HepG2 (cell line): ENCODE results near the gene HUNK. TPM values are rescaled to one million over a fixed set of nuclear protein-coding genes. Genes with fewer than 3 reads are reported as not detected.
A peak's percentile ranks its signal among the peaks of the same experiment; 100 is the strongest.

Source experiments
- ATAC-seq: fragments of 200-7000 bp; cut with Tn5 transposase; 3 replicates; pipeline ENCODE4 v1.9.1; 2020; ENCODE audit warnings: mild to moderate bottlenecking, moderate library complexity
- BruUV-seq: library from RNA; stranded (reverse); fragments of 400-500 nt; replicated peaks from 2 replicates; lab custom pipeline; 2021; lab: Mats Ljungman, UMichigan
- CTCF ChIA-PET: fragments of 300-600 bp; formaldehyde crosslinking; extraction: SDS; loops from one replicate; lab custom pipeline; 2021; ENCODE audit warnings: low total read pairs, inconsistent platforms, low intra/inter-chr PET ratio; lab: Yijun Ruan, JAX
- POLR2A ChIA-PET: fragments of 350-600 bp; sonication (Branson Sonifier 250); formaldehyde crosslinking; loops from one replicate; lab custom pipeline; 2020; ENCODE audit warnings: antibody characterized with exemption, inconsistent platforms; lab: Yijun Ruan, JAX
- DNase-seq: peaks from one replicate; pipeline ENCODE4 v3.0.0-alpha.2; 2015; ENCODE audit warnings: low spot score
- FAIRE-seq: peaks from 3 replicates; lab custom pipeline; 2011; peaks lifted over from hg19 to GRCh38; lab: Jason Lieb, UNC
- H2AFZ ChIP-seq: one replicate; pipeline ENCODE4 v1.6.1; 2011; ENCODE audit warnings: low read length, inconsistent platforms
- H3K27ac ChIP-seq: fragments of 300-600 bp; 3 replicates; pipeline ENCODE4 v1.8.0; 2011; ENCODE audit warnings: mixed run types, mild to moderate bottlenecking, mixed read lengths, low read length, inconsistent platforms; ENCODE audit not compliant: insufficient read depth; ENCODE audit errors: extremely low read length
- H3K27me3 ChIP-seq, 2 experiments: fragments of 200-600 bp in 1 of 2; 2 replicates in 1 of 2; 3 replicates in 1 of 2; pipeline versions ENCODE4 v1.6.0 to v1.8.0; 2011; ENCODE audit warnings: low read length in 2 of 2, mild to moderate bottlenecking in 2 of 2, moderate library complexity in 2 of 2, inconsistent platforms in 1 of 2; ENCODE audit not compliant: insufficient read depth in 2 of 2, control insufficient read depth in 1 of 2
- H3K36me3 ChIP-seq, 2 experiments: fragments of 200-600 bp in 1 of 2; replicated peaks in 1 of 2; 2 replicates in 1 of 2; 3 replicates in 1 of 2; pipeline versions ENCODE4 v1.5.1 to v1.8.0; 2011; ENCODE audit warnings: low read length in 2 of 2, inconsistent platforms in 1 of 2; ENCODE audit not compliant: insufficient read depth in 2 of 2, control insufficient read depth in 1 of 2
- H3K4me1 ChIP-seq: 2 replicates; pipeline ENCODE4 v1.5.1; 2012; ENCODE audit warnings: low read length, inconsistent platforms; ENCODE audit not compliant: insufficient read depth
- H3K4me2 ChIP-seq: 2 replicates; pipeline ENCODE4 v1.6.0; 2011; ENCODE audit warnings: low read depth, low read length, inconsistent platforms
- H3K4me3 ChIP-seq, 3 experiments: fragments of 200-600 bp in 1 of 3; sonication (generic), shearing (Covaris generic) in 1 of 3; replicated peaks in 1 of 3; 2 replicates each; pipeline ENCODE4 v1.5.1; 2011 to 2016; ENCODE audit warnings: low read length in 3 of 3, inconsistent platforms in 2 of 3, low read depth in 2 of 3, mild to moderate bottlenecking in 2 of 3, control low read depth in 1 of 3, mixed read lengths in 1 of 3; ENCODE audit not compliant: insufficient read depth in 1 of 3
- H3K79me2 ChIP-seq: one replicate; pipeline ENCODE4 v1.6.1; 2011; ENCODE audit warnings: low read length, inconsistent platforms; ENCODE audit not compliant: insufficient read depth
- H3K9ac ChIP-seq: 2 replicates; pipeline ENCODE4 v1.6.0; 2011; ENCODE audit warnings: mild to moderate bottlenecking, low read depth, low read length, inconsistent platforms; ENCODE audit not compliant: insufficient read depth
- H3K9me3 ChIP-seq: 2 replicates; pipeline ENCODE4 v1.5.1; 2012; ENCODE audit warnings: mild to moderate bottlenecking, low read length
- H4K20me1 ChIP-seq: 2 replicates; pipeline ENCODE4 v1.6.0; 2011; ENCODE audit warnings: inconsistent platforms, mild to moderate bottlenecking, low read length, moderate library complexity; ENCODE audit not compliant: insufficient read depth
- GATAD2A ChIP-seq: IDR thresholded peaks from 2 replicates; pipeline ENCODE4 v1.6.1; 2016
- HNRNPUL1 ChIP-seq: fragments of 200-400 bp; formaldehyde crosslinking; IDR thresholded peaks from 2 replicates; pipeline ENCODE4 v1.6.1; 2017; ENCODE audit warnings: low read depth, mild to moderate bottlenecking, low read length, moderate library complexity
- IRX3 ChIP-seq: sonication (generic); formaldehyde crosslinking; IDR thresholded peaks from 2 replicates; pipeline ENCODE4 v1.8.1; 2023; ENCODE audit warnings: mild to moderate bottlenecking, low read depth, missing genetic modification reagents, borderline replicate concordance
- ISX ChIP-seq: sonication (generic); formaldehyde crosslinking; conservative IDR thresholded peaks from 2 replicates; pipeline ENCODE4 v1.5.0; 2020; ENCODE audit warnings: missing genetic modification reagents
- MAFF ChIP-seq: IDR thresholded peaks from 2 replicates; pipeline ENCODE4 v1.6.1; 2011; ENCODE audit warnings: low read depth, low read length, improper control_type of control experiment
- MAFK ChIP-seq, 2 experiments: IDR thresholded peaks in 1 of 2; conservative IDR thresholded peaks in 1 of 2; 2 replicates each; pipeline ENCODE4 v1.6.1; 2011; ENCODE audit warnings: improper control_type of control experiment in 2 of 2, low read length in 2 of 2
- MEIS2 ChIP-seq: sonication (generic); formaldehyde crosslinking; IDR thresholded peaks from 2 replicates; pipeline ENCODE4 v1.9.0; 2021; ENCODE audit warnings: mild to moderate bottlenecking, missing genetic modification reagents
- ZNF225 ChIP-seq: sonication (generic); formaldehyde crosslinking; IDR thresholded peaks from 2 replicates; pipeline ENCODE4 v1.4.0; 2020; ENCODE audit warnings: mild to moderate bottlenecking, missing genetic modification reagents
- ZNF547 ChIP-seq: sonication (generic); formaldehyde crosslinking; IDR thresholded peaks from 2 replicates; pipeline ENCODE4 v1.5.1; 2020; ENCODE audit warnings: mild to moderate bottlenecking, missing genetic modification reagents
- ZNF773 ChIP-seq: sonication (generic); formaldehyde crosslinking; IDR thresholded peaks from 2 replicates; pipeline ENCODE4 v1.4.0; 2020; ENCODE audit warnings: missing genetic modification reagents, borderline replicate concordance
- WGBS: methylation state at CpG from one replicate; pipeline ENCODE4 v1.1.6; 2017; ENCODE audit warnings: low lambda C conversion rate; 5-methylcytosine and 5-hydroxymethylcytosine counted together
- in situ Hi-C: cut with HindIII; loops from 2 replicates; pipeline ENCODE4 v1.10.0; 2017; ENCODE audit warnings: low pct_unique_long_range_greater_than_20kb; ENCODE audit not compliant: extremely low pct_ligation_motif_present
- intact Hi-C: fragments of 100-400 bp; cut with micrococcal nuclease; formaldehyde crosslinking; loops from one replicate; pipeline ENCODE4 v1.10.0; 2022; ENCODE audit not compliant: unreplicated experiment
- polyA plus RNA-seq, 8 experiments: library from polyadenylated mRNA; depleted of rRNA in 3 of 8; stranded (reverse) in 7 of 8; unstranded in 1 of 8; fragments of >200 nt; fragmentation: Illumina TruSeq in 4 of 8; extraction: Trizol in 4 of 8; gene quantifications; 2 replicates each; pipeline versions ENCODE4 v1.2.1 to v1.2.3, GENCODE V29; 2011 to 2016; ENCODE audit warnings: low read depth in 4 of 8, missing spikeins in 1 of 8, mixed read lengths in 1 of 8; ENCODE audit not compliant: insufficient read depth in 1 of 8
- total RNA-seq, 5 experiments: library from RNA; depleted of rRNA; stranded (reverse); fragments of >200 nt; fragmentation: Illumina TruSeq; extraction: Trizol; gene quantifications; 2 replicates each; pipeline ENCODE4 v1.2.3, GENCODE V29; 2016; ENCODE audit warnings: low read depth in 1 of 5
- TF ChIP-seq, protein P1 (sequence below): sonication (generic); formaldehyde crosslinking; IDR thresholded peaks from 2 replicates; pipeline ENCODE4 v1.9.0; 2022; ENCODE audit warnings: low read depth, missing genetic modification reagents
- TF ChIP-seq, protein P2 (sequence below): sonication (generic); formaldehyde crosslinking; IDR thresholded peaks from 2 replicates; pipeline ENCODE4 v1.4.0; 2020; ENCODE audit warnings: missing genetic modification reagents

HUNK gene
- total and polyA plus RNA-seq, 2 of the 13 experiments (the other 11 are each of a cell fraction or from before 2014, with no cell fraction given): 1.8 to 1.9 TPM

GRCh38 chr21:31997191-31997590 lies 124.4 kb downstream of the HUNK start (continued):
- TF ChIP-seq, protein P1, sequence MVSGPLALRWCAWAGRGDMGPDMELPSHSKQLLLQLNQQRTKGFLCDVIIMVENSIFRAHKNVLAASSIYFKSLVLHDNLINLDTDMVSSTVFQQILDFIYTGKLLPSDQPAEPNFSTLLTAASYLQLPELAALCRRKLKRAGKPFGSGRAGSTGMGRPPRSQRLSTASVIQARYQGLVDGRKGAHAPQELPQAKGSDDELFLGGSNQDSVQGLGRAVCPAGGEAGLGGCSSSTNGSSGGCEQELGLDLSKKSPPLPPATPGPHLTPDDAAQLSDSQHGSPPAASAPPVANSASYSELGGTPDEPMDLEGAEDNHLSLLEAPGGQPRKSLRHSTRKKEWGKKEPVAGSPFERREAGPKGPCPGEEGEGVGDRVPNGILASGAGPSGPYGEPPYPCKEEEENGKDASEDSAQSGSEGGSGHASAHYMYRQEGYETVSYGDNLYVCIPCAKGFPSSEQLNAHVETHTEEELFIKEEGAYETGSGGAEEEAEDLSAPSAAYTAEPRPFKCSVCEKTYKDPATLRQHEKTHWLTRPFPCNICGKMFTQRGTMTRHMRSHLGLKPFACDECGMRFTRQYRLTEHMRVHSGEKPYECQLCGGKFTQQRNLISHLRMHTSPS: no peak
- TF ChIP-seq IRX3 (no peak), ISX (CRISPR knock-in tag) (no peak), GATAD2A (CRISPR knock-in tag) (no peak), ZNF225 (CRISPR knock-in tag) (no peak), MEIS2 (no peak), ZNF547 (no peak)
- TF ChIP-seq, all 625 proteins: peak for 0

DNA sequence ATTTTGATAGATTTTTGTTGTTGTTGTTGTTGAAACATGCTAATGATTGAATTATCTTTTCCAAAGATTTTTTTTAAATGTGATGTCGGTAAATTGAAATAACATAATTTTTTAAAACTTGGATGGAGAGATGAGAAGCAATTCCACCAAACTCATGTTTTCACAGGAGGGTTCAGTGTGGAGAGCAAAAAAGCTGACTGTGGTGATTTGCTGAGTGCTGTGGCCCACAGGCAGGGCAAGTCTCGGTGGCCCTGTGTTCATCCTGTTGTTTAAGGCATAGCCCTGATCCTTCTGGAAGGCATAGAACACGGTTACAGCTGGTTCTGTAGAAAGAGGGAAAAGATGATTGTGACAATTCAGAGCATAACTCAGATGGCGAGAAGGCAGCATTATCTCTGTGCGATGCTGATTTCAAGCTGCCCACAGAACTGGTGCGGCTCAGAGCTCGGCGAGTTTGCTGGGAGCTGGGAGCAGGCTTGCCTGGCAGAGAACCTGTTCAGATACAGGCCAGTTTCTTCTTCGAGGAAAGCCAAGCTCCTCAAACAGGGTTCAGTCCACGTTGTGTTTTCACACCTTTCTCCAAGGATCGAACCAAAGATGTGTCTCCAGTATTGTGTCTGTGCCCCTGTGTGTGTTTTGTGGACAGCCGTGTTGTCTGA lies 127.1 kb downstream of the HUNK start:
- no peaks in the 10 kb centered on the region for H3K9me3 ChIP-seq
- H3K27me3 ChIP-seq: no peaks in the 10 kb centered on the region
- FAIRE-seq: no peak
- no peaks in the 10 kb centered on the region for H3K79me2 ChIP-seq
- CTCF ChIA-PET: no interaction called here
- H3K4me3 ChIP-seq: no peak overlapping the region
- H3K4me2 ChIP-seq: no peak overlapping the region
- H3K36me3 ChIP-seq: peaks cover 3 to 24% of the 10 kb centered on the region in 2 experiments; a peak in 3 of 5 replicates
- POLR2A ChIA-PET: no interaction called here
- no TSS peak for BruUV-seq
- no peak overlapping the region for H3K27ac ChIP-seq
- DNase-seq: no peak
- no peak overlapping the region for H2AFZ ChIP-seq
- ATAC-seq: no peak
- intact Hi-C loops: no loop called here
- TF ChIP-seq ZNF773: no peak
- TF ChIP-seq HNRNPUL1: no peak
- TF ChIP-seq MAFF: peak; percentile 70
- TF ChIP-seq, protein P2, sequence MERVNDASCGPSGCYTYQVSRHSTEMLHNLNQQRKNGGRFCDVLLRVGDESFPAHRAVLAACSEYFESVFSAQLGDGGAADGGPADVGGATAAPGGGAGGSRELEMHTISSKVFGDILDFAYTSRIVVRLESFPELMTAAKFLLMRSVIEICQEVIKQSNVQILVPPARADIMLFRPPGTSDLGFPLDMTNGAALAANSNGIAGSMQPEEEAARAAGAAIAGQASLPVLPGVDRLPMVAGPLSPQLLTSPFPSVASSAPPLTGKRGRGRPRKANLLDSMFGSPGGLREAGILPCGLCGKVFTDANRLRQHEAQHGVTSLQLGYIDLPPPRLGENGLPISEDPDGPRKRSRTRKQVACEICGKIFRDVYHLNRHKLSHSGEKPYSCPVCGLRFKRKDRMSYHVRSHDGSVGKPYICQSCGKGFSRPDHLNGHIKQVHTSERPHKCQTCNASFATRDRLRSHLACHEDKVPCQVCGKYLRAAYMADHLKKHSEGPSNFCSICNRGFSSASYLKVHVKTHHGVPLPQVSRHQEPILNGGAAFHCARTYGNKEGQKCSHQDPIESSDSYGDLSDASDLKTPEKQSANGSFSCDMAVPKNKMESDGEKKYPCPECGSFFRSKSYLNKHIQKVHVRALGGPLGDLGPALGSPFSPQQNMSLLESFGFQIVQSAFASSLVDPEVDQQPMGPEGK: no peak
- peak; percentile 70 to 87; a peak in 3 of 4 replicates for TF ChIP-seq MAFK (conservative IDR thresholded peaks at IDR 0.05 in 1 of 2, IDR thresholded peaks at IDR 0.05 in 1 of 2; ENCODE audit: low read length in 2 of 2)
- in situ Hi-C loops: loop anchor here (25.0 kb wide), 1 partner anchor 262 kb away; no protein-coding TSS in a partner anchor
- whole genome bisulfite sequencing: 89% methylated on average over 11 of the region's 12 CpGs
- no peak overlapping the region for H3K9ac ChIP-seq
- H4K20me1 ChIP-seq: no peaks in the 10 kb centered on the region
- peaks cover 16% of the 10 kb centered on the region for H3K4me1 ChIP-seq
